ENCODE data around the gene SIGLEC6. TPM values are rescaled to one million over a fixed set of nuclear protein-coding genes. Genes with fewer than 3 reads are reported as not detected.

SIGLEC6 gene
- polyA plus RNA-seq, 1 experiment: not detected

DNA sequence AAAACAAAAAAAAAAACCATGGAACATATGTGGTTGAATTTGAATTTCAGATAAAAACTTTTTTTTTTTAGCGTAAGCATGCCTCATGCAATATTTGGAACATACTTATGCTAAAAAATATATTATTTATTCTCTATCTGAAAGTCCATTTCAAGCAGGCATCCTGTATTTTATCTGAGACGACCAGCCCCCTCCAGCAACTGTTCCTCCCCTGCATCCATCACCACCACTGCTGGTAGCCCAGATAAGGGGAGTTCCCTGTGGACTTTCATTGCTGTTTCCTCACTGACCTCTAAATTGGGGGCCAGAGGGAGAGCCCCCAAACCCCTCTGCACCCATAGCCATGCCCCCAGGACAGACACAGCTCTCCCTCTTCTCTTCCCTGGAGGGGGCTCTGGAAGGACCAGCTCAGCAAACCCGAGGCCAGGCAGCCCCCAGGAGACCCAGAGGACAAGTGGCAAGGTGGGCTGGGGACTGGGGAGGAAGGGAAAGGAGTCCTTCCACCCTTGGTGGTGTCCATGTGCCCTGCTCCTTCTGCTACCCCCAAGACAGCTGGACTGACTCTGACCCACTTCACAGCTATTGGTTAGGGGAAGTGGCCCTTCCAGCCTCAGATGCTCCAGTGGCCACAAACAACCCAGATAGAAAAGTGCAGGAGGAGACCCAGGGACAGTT, 23.3 kb downstream of the SIGLEC6 start:
- no peak for DNase-seq (ENCODE audit: low read depth, low spot score)
- Histone ChIP-seq H3K27ac (ENCODE audit: low read depth, low read length) (no peak overlapping the region), H3K27me3 (ENCODE audit: control insufficient read depth, insufficient read depth, low read length) (no peaks in the 10 kb centered on the region), H3K9me3 (ENCODE audit: control insufficient read depth, insufficient read depth, low read length) (no peaks in the 10 kb centered on the region; the same call in 1 of the 2 replicates), H3K4me3 (ENCODE audit: low read depth, low read length) (no peak overlapping the region)
- TF ChIP-seq, protein P1, sequence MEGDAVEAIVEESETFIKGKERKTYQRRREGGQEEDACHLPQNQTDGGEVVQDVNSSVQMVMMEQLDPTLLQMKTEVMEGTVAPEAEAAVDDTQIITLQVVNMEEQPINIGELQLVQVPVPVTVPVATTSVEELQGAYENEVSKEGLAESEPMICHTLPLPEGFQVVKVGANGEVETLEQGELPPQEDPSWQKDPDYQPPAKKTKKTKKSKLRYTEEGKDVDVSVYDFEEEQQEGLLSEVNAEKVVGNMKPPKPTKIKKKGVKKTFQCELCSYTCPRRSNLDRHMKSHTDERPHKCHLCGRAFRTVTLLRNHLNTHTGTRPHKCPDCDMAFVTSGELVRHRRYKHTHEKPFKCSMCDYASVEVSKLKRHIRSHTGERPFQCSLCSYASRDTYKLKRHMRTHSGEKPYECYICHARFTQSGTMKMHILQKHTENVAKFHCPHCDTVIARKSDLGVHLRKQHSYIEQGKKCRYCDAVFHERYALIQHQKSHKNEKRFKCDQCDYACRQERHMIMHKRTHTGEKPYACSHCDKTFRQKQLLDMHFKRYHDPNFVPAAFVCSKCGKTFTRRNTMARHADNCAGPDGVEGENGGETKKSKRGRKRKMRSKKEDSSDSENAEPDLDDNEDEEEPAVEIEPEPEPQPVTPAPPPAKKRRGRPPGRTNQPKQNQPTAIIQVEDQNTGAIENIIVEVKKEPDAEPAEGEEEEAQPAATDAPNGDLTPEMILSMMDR (IDR thresholded peaks at IDR 0.05; ENCODE audit: low read depth, low read length): no peak
- ChIA-PET POLR2A (no interaction called here), CTCF (no interaction called here)

DNA sequence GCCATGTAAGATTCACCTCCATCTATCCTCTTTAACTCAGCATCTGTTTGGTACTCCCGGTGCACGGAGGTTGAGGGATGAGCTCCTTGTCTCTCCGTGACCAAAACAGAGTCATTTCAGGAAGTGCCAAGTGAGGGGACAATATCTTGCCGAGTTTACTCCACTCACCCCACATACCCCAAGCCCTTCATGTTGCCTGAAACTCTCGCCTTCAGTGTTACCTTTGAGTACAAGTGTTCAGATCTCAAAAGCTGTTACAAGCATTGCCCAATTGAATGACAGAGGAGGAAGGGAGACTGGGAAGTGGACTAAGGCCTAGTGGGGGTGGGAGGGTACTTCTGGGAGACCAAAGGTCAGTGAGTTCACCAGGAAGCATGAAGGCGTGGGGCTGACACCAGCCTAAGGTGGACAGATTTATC, 23.8 kb downstream of the SIGLEC6 start:
- ChIA-PET CTCF (no interaction called here), POLR2A (no interaction called here)
- no peak overlapping the region for H3K4me3 ChIP-seq (ENCODE audit: low read depth, low read length)
- no peak overlapping the region for H3K27ac ChIP-seq (ENCODE audit: low read depth, low read length)
- H3K27me3 ChIP-seq (ENCODE audit: control insufficient read depth, insufficient read depth, low read length): no peaks in the 10 kb centered on the region
- TF ChIP-seq, protein P1 (IDR thresholded peaks at IDR 0.05; ENCODE audit: low read depth, low read length): no peak
- H3K9me3 ChIP-seq (ENCODE audit: control insufficient read depth, insufficient read depth, low read length): no peaks in the 10 kb centered on the region; the same call in 1 of the 2 replicates
- no peak for DNase-seq (ENCODE audit: low read depth, low spot score)

DNA sequence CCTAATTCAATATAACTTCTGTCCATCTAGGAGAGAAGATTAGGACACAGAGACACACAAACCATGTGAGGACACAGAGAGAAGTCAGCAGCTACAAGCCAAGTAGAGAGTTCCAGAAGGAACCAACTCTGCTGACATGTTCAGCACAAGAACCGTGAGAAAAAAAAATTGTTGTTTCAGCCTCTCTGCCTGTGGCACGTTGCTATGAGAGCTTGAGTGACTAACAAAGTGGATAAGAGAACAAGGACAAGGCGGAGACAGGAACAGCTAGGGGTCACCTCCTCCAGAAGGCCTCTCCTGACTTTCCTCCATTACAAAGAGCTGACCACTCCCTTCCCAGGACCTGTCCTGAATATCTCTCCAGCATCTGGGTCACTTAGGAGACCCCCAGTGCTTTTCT, 24.3 kb downstream of the SIGLEC6 start:
- no peaks in the 10 kb centered on the region for H3K27me3 ChIP-seq (ENCODE audit: control insufficient read depth, insufficient read depth, low read length)
- H3K9me3 ChIP-seq (ENCODE audit: control insufficient read depth, insufficient read depth, low read length): no peaks in the 10 kb centered on the region; the same call in 1 of the 2 replicates
- H3K27ac ChIP-seq (ENCODE audit: low read depth, low read length): no peak overlapping the region
- CTCF ChIA-PET: no interaction called here
- TF ChIP-seq, protein P1 (IDR thresholded peaks at IDR 0.05; ENCODE audit: low read depth, low read length): no peak
- POLR2A ChIA-PET: no interaction called here
- DNase-seq (ENCODE audit: low read depth, low spot score): no peak
- H3K4me3 ChIP-seq (ENCODE audit: low read depth, low read length): no peak overlapping the region

DNA sequence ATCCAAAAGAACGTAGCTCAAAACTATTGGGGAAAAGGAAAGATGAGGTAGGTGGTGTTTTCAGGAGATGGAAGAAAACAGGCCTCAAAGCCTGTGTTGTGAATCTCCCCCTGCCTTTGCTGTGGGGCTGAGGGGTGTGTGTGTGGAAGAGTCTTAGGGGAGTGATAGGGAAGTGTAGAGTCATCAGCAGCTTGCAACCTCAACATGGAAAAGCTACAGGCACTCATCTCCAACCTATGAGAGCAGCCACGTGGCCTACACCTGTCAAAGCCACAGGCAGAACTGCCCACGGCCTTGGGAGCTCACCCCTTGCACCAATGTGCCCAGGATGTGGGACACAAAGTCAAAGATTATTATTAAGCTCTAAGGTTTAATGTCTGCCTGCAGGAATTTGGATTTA, 25.6 kb downstream of the SIGLEC6 start:
- Histone ChIP-seq H3K27me3 (ENCODE audit: control insufficient read depth, insufficient read depth, low read length) (no peaks in the 10 kb centered on the region), H3K4me3 (ENCODE audit: low read depth, low read length) (no peak overlapping the region), H3K27ac (ENCODE audit: low read depth, low read length) (no peak overlapping the region), H3K9me3 (ENCODE audit: control insufficient read depth, insufficient read depth, low read length) (no peaks in the 10 kb centered on the region; the same call in none of the 2 replicates)
- no peak for DNase-seq (ENCODE audit: low read depth, low spot score)
- CTCF ChIA-PET: interaction anchor here (1.3 kb wide), 1 partner anchor 8 kb away, joined by 3 read pairs; no protein-coding TSS in a partner anchor
- TF ChIP-seq, protein P1 (IDR thresholded peaks at IDR 0.05; ENCODE audit: low read depth, low read length): no peak
- POLR2A ChIA-PET: no interaction called here

DNA sequence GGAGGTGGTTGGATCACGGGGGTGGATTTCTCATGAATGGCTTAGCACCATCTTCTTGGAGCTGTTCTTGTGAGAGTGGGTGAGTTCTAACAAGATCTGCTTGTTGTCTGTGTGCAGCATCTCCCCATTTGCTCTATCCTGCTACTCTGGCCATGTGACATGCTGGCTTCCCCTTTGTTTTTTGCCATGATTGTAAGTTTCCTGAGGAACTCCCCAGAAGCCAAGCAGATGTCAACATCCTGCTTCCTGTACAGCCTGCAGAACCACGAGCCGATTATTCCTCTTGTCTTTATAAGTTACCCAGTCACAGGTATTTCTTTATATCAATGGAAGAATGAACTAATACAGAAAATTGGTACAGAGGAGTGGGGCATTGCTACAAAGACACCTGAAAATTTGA, 27.6 kb downstream of the SIGLEC6 start:
- DNase-seq (ENCODE audit: low read depth, low spot score): no peak
- Histone ChIP-seq H3K27ac (ENCODE audit: low read depth, low read length) (no peak overlapping the region), H3K4me3 (ENCODE audit: low read depth, low read length) (no peak overlapping the region), H3K9me3 (ENCODE audit: control insufficient read depth, insufficient read depth, low read length) (peaks cover 15% of the 10 kb centered on the region), H3K27me3 (ENCODE audit: control insufficient read depth, insufficient read depth, low read length) (no peaks in the 10 kb centered on the region)
- ChIA-PET POLR2A (no interaction called here), CTCF (interaction anchor here (2.3 kb wide), 1 partner anchor 11 kb away, joined by 12 read pairs; no protein-coding TSS in a partner anchor)
- TF ChIP-seq, protein P1 (IDR thresholded peaks at IDR 0.05; ENCODE audit: low read depth, low read length): no peak

Data from AG04450 (cell line).